Stimulated activated CD4-positive, alpha-beta T cell treated with anti-CD3 and anti-CD28 coated beads, Interleukin-4, amount 100 ng/mL, for 24 hours (primary cell): ENCODE data around the gene ZNF100.
A peak's percentile ranks its signal among the peaks of the same experiment; 100 is the strongest.
"Not testable (repeated sequence)": the region's sequence is repeated elsewhere in the genome, so short reads cannot be mapped to it uniquely, and the experiment has no call there.

Experiments used
- DNase-seq: peaks from one replicate; pipeline ENCODE4 v3.0.0-alpha.2; 2020

ZNF100 gene

DNA sequence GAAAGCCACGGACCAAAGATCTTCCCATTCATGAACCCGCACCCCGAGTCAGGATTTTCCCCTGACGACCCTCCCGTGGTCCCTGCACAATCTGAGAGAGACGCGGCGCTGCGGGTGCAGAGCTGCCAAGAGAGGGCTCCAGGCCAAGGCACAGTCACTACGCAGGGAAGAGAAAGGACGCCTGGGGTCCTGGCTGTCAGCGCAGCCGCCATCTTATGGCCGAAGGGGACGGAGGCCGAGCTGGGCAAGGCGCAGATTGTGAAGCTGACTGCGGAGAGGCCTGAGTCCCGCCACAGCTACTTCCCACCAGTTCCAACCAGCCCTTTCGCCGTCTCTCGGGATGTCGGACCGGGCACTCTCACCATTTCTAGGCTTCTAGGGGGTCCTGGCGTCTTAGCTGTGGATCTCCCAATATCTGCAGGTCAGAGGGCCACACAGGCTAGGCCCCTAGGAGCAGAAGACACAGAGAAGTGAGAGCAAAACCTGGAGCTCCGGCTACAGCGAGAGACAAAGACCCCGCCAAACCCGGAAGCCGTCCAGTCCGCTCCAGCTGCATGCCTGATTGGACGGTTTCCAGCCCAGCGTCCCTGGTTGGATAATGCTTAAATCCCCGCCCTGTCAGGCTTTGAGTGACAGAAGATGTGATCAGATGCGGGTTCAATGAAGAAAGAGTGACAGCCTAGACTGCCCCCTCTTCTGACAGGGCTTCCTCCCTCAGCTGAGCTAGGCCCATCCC, at the start of gene ZNF100:
TSS of gene ZNF100 (minus strand) at position 515 of the 736 bp plus-strand sequence. CDS start at position 365, 150 bp downstream.
- DNase-seq = peak; percentile 90

GRCh38 chr19:21812448-21812847, 45.1 kb upstream of the ZNF100 start:
- no peak for DNase-seq

GRCh38 chr19:21808400-21809000, 41.1 kb upstream of the ZNF100 start:
- DNase-seq = not testable (repeated sequence)

DNA sequence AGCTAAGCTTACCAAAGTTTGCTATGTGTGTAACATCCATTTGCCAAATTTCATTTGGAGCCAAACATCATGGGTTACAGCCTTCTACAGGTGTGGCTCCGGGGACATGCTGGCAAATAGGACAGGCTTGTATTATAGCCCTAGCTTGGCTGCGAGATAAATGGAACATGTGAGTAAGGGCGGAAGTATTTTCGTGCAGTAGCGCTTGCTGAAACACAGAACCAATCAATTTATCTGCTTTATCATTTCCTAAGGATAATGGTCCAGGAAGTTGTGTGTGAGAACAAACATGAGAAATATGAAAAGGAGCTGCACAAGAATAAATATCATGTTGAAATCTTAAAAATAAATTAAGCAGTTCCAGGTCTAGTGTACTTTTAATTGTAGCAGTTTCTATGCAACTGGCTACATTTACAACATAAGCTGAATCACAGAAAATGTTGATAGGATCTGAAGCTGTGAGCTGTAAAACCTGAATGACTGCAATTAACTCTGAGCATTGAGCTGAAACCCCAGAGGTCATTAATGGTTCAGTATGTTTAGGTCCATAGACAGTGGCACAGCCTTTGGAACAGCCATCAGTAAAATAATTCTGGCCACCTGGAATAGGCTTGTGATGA, 22.2 kb upstream of the ZNF100 start:
- no peak for DNase-seq

DNA sequence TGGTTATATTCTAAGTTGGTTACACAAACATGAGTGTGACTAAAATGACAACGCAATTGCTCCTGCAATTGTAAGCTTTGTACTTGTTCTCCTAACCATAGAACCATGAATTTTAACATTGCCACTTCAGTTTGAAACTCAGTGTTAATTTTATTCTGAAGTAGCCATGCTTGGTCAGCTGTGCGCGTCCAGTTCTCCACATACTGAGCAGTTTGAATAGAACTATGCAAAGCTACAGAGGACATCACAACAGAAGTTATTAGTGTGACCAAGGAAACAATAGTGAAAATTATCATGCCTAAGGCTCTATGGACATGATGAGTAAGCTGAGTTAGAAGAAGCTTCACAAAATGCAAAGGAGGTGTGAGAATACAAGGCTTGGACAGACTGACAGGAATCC, 19.6 kb upstream of the ZNF100 start:
- no peak for DNase-seq

- DNase-seq = not testable (repeated sequence)
These were observed 8.4 kb upstream of the ZNF100 start for GRCh38 chr19:21775792-21776191.

GRCh38 chr19:21766705-21767064, 694 bp downstream of the ZNF100 start:
- not testable (repeated sequence) for DNase-seq

GRCh38 chr19:21765151-21765550, 2.2 kb downstream of the ZNF100 start:
- peak; percentile 28 for DNase-seq

DNA sequence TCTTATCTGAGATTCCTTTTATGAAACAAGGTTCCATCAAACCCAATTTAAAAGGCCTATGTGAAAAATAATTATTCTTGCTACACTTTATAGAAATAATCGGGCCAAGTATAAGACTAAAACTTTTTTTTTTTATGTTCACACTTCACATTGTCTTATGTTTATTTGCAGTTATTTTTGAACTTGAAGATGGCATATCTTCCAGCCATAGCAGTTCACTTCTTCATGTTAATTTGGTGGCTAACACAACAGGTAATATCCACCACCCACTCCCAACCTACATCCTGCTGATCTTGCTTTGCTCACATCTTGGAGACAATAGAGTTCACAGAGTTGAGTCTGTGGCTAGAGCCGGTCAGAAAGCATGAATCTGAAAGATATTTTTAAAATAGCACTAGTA, 5.8 kb downstream of the ZNF100 start:
- DNase-seq = not testable (repeated sequence)

DNA sequence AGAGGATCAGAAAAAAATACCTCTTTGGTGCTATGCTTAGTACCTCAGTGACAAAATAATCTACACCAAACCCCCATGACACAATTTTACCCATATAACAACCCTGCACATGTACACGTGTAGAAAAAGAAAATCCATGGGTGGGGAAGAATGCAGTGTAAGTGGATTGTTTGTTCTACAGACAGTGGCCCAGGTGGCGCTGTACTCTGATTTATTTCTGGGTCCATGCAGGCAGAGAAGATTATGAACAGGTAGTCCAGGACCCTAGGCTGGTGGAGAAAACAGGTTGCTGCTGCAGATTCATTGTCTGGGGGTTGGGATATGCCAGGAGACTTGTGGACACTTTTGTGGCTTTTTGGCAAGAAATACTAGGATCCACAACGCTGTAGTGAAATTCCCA, 9.1 kb downstream of the ZNF100 start:
- no peak for DNase-seq

DNA sequence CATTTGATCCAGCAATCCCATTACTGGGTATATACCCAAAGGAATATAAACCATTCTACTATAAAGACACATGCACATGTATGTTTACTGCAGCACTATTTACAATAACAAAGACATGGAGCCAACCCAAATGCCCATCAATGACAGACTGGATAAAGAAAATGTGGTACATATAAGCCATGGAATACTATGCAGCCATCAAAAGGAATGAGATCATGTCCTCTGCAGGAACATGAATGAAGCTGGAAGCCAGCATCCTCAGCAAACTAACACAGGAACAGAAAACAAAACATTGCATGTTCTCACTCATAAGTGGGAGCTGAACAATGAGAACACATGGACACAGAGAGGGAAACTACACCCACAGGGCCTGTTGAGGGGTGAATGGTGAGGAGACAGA, 11.8 kb downstream of the ZNF100 start:
- not testable (repeated sequence) for DNase-seq

DNA sequence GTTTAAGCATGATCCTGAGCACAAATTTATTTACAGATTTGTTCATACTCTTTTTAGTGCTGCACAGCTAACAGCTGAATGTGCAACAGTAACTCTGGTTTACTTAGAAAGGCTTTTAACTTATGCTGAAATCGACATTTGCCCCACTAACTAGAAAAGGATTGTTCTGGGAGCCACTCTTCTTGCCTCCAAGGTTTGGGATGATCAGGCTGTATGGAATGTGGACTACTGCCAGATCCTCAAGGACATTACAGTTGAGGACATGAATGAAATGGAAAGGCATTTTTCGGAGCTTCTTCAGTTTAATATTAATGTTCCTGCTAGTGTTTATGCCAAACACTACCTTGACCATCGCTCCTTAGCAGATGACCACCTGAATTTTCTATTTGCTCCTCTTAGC, 16.0 kb downstream of the ZNF100 start:
- DNase-seq = no peak

DNA sequence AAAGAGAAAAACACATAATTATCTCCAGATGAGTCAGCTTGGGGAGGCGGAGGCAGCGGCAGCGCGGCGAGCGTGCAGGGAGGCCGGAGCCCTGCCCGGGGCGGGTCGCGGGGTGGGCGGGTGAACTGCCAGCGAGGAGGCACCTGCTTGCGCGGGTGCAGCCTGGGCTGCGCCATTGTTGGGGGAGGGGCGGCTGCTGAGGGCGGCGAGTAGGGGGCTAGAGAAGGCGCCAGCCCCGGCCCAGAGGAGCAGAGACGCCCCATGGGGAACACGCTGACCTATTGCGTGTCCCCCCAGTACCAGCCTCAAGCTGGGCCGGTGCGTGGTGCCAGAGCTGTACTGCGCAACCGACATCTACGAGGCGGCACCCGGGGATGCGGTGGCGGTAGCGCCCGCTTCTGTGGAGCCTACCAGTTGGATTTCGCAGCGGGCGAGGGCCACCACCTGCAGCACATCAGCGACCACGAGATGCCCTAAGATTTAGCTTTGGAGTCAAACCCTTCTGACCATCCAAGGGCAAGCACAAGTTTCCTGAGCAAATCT, 16.7 kb downstream of the ZNF100 start:
- DNase-seq = no peak

- DNase-seq = no peak
These were observed 18.3 kb downstream of the ZNF100 start for GRCh38 chr19:21749090-21749489.

DNA sequence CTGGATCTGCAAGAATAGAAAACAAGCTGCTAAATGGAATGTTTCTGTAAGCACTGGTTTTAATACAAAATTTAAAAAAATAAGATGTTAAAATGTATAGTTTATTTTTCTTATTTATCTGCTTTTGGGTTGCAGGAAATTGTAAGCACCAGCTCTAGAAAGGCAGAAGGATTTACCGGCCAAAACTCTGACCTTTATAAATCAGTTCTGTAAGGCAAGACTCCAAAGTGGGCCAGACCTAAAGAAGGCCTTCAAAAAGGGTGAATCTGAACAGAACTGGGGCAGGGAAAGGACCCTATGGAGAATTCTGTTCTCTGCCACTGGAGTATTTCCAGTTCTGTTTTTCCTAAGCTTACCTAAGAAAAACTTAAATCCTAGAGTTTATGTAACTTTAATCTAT, 19.3 kb downstream of the ZNF100 start:
- DNase-seq = no peak

GRCh38 chr19:21740559-21740958, 26.8 kb downstream of the ZNF100 start:
- no peak for DNase-seq

DNA sequence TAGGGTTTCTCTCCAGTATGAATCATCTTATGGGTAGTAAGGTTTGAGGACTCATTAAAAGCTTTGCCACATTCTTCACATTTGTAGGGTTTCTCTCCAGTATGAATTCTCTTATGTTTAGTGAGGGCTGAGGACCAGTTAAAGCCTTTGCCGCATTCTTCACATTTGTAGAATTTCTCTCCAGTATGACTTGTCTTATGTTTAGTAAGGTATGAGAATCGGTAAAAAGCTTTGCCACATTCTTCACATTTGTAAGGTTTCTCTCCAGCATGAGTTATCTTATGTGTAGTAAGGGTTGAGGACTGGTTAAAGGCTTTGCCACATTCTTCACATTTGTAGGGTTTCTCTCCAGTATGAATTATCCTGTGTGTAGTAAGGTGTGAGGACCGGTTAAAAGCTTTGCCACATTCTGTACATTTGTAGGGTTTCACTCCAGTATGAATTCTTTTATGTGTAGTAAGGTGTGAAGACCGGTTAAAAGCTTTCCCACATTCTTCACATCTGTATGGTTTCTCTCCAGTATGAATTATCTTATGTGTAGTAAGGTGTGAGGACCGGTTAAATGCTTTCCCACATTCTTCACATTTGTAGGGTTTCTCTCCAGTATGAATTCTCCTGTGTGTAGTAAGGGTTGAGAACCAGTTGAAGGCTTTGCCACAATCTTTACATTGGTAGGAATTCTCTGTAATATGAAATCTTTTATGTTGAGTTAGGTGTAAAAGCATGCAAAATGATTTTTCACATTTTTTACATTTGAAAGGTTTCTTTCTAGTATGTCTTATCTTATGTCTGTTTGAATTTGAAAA, 40.2 kb downstream of the ZNF100 start:
- DNase-seq = not testable (repeated sequence)

DNA sequence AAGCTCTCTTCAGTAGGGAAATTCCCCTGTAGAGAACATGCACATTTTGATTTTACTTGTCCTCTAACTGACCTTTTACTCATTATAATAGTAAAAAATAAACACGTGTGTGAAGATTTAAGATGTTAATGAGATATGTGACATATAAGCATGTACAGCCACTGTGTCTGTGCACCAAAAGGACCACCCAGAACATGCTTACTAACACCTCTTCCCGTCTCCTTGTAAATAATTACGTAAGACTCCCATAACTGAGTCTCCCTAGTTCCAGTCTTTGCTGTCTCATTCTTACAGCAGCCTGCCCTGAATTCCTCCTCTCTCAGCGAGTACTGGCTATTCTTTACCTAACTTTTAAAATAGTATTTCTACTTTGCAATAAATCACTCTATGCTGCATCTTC, 53.6 kb downstream of the ZNF100 start:
- no peak for DNase-seq

DNA sequence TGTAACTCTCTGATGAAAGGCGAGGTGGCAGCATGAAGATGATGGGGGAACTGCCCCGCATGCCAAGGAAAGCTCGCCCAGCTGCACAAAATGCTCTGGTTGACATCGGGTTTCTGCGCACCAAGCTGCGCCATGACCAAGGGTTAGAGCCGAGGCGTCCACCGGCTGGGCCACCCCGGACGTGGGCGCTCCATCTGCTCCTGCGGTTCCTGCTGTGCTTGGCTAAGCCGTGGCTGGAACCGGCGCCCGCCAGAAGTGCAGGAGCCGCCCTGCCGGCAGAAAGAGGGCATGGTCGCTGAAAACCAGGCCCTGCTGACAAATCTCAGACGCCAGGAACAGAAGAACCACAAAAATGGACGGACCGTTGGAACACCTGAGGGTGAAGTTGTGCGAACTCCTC, 57.9 kb downstream of the ZNF100 start:
- DNase-seq = no peak

GRCh38 chr19:21707878-21708277, 59.5 kb downstream of the ZNF100 start:
- not testable (repeated sequence) for DNase-seq

DNA sequence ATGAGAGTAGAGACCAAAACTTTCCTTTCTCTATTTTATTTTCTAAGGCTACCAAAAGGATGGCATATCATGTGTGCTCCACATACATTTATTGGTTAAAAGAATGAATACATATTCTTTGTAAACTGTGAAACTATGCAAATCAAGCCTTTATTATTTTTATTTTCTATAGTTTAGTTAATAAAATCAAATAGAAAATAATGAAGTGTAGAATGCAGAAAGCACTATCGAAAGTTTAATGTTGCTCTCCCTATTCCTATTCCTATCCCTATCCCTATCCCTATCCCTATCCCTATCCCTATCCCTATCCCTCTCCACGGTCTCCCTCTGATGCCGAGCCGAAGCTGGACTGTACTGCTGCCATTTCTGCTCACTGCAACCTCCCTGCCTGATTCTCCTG, 60.3 kb downstream of the ZNF100 start:
- no peak for DNase-seq

- no peak for DNase-seq
These were observed 62.0 kb downstream of the ZNF100 start for GRCh38 chr19:21705393-21705792.

DNA sequence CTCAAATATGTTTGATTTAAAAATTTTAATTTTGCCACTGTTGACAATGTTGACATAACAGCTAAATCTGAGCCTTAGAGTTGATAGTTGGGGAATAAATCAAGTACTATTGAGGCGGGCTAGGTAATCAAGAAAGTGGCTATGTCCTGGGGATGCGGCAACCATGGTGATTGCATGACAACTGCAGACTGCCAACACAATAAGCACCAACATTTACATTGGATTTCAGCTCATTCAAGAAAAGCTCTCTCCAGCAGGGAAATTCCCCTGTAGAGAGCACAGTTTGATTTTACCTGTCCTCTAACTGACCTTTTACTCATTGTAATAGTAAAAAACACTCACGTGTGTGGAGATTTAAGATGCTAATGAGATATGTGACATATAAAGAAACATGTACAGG, 63.1 kb downstream of the ZNF100 start:
- no peak for DNase-seq
